IMR-90 (cell line): ENCODE results near the gene CHTF8.
A peak's percentile ranks its signal among the peaks of the same experiment; 100 is the strongest.

ENCODE experiments used
- BHLHE40 ChIP-seq: fragments of 150-350 bp; IDR thresholded peaks from 2 replicates; pipeline ENCODE4 v1.6.1; 2016; ENCODE audit warnings: mild to moderate bottlenecking, low read depth, low read length
- CEBPB ChIP-seq: IDR thresholded peaks from 2 replicates; pipeline ENCODE4 v1.6.1; 2012; ENCODE audit warnings: low read depth, low read length, improper control_type of control experiment
- CHD1 ChIP-seq: IDR thresholded peaks from 2 replicates; pipeline ENCODE4 v1.6.1; 2012; ENCODE audit warnings: low read depth, low read length, improper control_type of control experiment
- CTCF ChIP-seq: conservative IDR thresholded peaks from 2 replicates; pipeline ENCODE4 v1.5.1; 2012; ENCODE audit warnings: mild to moderate bottlenecking, low read depth, low read length, improper control_type of control experiment
- ELK1 ChIP-seq: fragments of 150-350 bp; IDR thresholded peaks from 2 replicates; pipeline ENCODE4 v1.6.1; 2016; ENCODE audit warnings: low read depth, mild to moderate bottlenecking, low read length, moderate library complexity, borderline replicate concordance
- FOS ChIP-seq: fragments of 150-350 bp; IDR thresholded peaks from 2 replicates; pipeline ENCODE4 v1.6.1; 2016; ENCODE audit warnings: low read depth, low read length
- MAFK ChIP-seq: IDR thresholded peaks from 2 replicates; pipeline ENCODE4 v1.6.1; 2012; ENCODE audit warnings: low read depth, low read length, improper control_type of control experiment
- MAZ ChIP-seq: IDR thresholded peaks from 2 replicates; pipeline ENCODE4 v1.6.1; 2012; ENCODE audit warnings: low read depth, mild to moderate bottlenecking, low read length, improper control_type of control experiment, moderate library complexity, borderline replicate concordance
- MXI1 ChIP-seq: IDR thresholded peaks from 2 replicates; pipeline ENCODE4 v1.6.1; 2012; ENCODE audit warnings: low read depth, mild to moderate bottlenecking, low read length, moderate library complexity, borderline replicate concordance
- POLR2A ChIP-seq: IDR thresholded peaks from 2 replicates; pipeline ENCODE4 v1.6.1; 2012; ENCODE audit warnings: mild to moderate bottlenecking, low read depth, low read length
- RAD21 ChIP-seq: IDR thresholded peaks from 2 replicates; pipeline ENCODE4 v1.6.1; 2012; ENCODE audit warnings: low read length, improper control_type of control experiment
- RFX5 ChIP-seq: IDR thresholded peaks from 2 replicates; pipeline ENCODE4 v1.8.0; 2012; ENCODE audit warnings: low read depth, mild to moderate bottlenecking, low read length, moderate library complexity
- SMC3 ChIP-seq: fragments of 150-350 bp; IDR thresholded peaks from 2 replicates; pipeline ENCODE4 v1.6.1; 2016; ENCODE audit warnings: low read depth, mild to moderate bottlenecking, antibody characterized with exemption, low read length, moderate library complexity

- TF ChIP-seq CTCF (peak; percentile 88), SMC3 (peak; percentile 79), ELK1 (no peak), RAD21 (peak; percentile 88), POLR2A (no peak), RFX5 (no peak), MAZ (no peak), MXI1 (no peak), FOS (no peak), CEBPB (no peak), BHLHE40 (no peak), MAFK (no peak), CHD1 (no peak)
Observed at GRCh38 chr16:69150146-69150865, 17.9 kb upstream of the CHTF8 start.
